ENCODE results near the gene ING4.

DNA sequence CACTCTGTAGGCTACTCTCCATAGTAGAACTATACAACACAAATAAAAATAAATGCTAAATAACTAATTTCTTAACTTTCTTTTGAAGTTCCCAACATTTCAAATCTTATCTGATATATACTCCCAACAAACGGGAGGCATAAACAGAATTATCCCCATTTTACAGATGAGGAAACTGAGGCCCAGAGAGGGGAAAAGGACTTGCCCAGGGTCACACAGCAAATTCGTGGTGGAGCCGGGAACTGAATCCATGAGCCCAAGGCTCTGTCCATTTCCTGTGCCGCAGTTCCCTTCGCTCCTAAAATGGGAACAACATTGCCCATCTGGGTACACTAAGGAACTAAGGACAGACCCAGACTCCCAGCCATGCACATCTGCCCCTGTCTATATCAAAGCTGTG, 14.0 kb upstream of the ING4 start:
- TF ChIP-seq ETV6 (CRISPR knock-in tag; conservative IDR thresholded peaks at IDR 0.05) (no peak), MAZ (IDR thresholded peaks at IDR 0.05; ENCODE audit: borderline replicate concordance, low read depth, low read length) (no peak), MAZ (CRISPR knock-in tag; IDR thresholded peaks at IDR 0.05; ENCODE audit: low read depth) (no peak), ZNF605 (CRISPR knock-in tag; IDR thresholded peaks at IDR 0.05) (no peak)
- TF ChIP-seq, protein P1, sequence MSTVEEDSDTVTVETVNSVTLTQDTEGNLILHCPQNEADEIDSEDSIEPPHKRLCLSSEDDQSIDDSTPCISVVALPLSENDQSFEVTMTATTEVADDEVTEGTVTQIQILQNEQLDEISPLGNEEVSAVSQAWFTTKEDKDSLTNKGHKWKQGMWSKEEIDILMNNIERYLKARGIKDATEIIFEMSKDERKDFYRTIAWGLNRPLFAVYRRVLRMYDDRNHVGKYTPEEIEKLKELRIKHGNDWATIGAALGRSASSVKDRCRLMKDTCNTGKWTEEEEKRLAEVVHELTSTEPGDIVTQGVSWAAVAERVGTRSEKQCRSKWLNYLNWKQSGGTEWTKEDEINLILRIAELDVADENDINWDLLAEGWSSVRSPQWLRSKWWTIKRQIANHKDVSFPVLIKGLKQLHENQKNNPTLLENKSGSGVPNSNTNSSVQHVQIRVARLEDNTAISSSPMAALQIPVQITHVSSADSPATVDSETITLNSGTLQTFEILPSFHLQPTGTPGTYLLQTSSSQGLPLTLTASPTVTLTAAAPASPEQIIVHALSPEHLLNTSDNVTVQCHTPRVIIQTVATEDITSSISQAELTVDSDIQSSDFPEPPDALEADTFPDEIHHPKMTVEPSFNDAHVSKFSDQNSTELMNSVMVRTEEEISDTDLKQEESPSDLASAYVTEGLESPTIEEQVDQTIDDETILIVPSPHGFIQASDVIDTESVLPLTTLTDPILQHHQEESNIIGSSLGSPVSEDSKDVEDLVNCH (CRISPR knock-in tag; IDR thresholded peaks at IDR 0.05): no peak
